ENCODE results near the gene KLHDC7B.

- TF ChIP-seq CTCF (IDR thresholded peaks at IDR 0.05; ENCODE audit: insufficient read depth, low read length) (no peak), POLR2AphosphoS5 (IDR thresholded peaks at IDR 0.05; ENCODE audit: low read depth) (peak; percentile 23; the same call in 1 of the 2 replicates)
These were observed 16.2 kb upstream of the KLHDC7B start for GRCh38 chr22:50529416-50529896.

All from HL-60 (cell line).